Measurements from ENCODE around the gene ZNF202. TPM values are rescaled to one million over a fixed set of nuclear protein-coding genes. Genes with fewer than 3 reads are reported as not detected.

Gene ZNF202
- total and polyA plus RNA-seq, 2 of the 13 experiments (the other 11 are each of a cell fraction or from before 2014, with no cell fraction given): 7.7 to 7.9 TPM

GRCh38 chr11:123741159-123742030 is at the start of gene ZNF202 (continued):
- TF ChIP-seq POLR2A (IDR thresholded peaks at IDR 0.05; ENCODE audit: insufficient read depth in 1 of 2, low read depth in 2 of 2, low read length in 2 of 2) (peak; percentile 57 to 71; a peak in 3 of 4 replicates), GABPA (IDR thresholded peaks at IDR 0.05; ENCODE audit: low read depth, low read length) (peak; percentile 90), GABPA (CRISPR knock-in tag; IDR thresholded peaks at IDR 0.05; ENCODE audit: low read depth) (peak; percentile 95), POLR2AphosphoS5 (IDR thresholded peaks at IDR 0.05; ENCODE audit: low read depth, low read length) (peak; percentile 66), NCOA2 (CRISPR knock-in tag; IDR thresholded peaks at IDR 0.05) (no peak), ARNTL (CRISPR knock-in tag; IDR thresholded peaks at IDR 0.05) (peak; percentile 55; the same call in 1 of the 2 replicates), SMARCC2 (IDR thresholded peaks at IDR 0.05) (no peak), ZNF124 (CRISPR knock-in tag; IDR thresholded peaks at IDR 0.05) (0 out of 2 replicates have a peak, but pooled peaks have one; percentile 37), NFKB2 (CRISPR knock-in tag; IDR thresholded peaks at IDR 0.05; ENCODE audit: borderline replicate concordance) (peak; percentile 55; the same call in 1 of the 2 replicates), SPEN (CRISPR knock-in tag; IDR thresholded peaks at IDR 0.05; ENCODE audit: low read depth) (peak; percentile 94; the same call in 1 of the 2 replicates), ARHGAP35 (CRISPR knock-in tag; IDR thresholded peaks at IDR 0.05; ENCODE audit: borderline replicate concordance) (peak; percentile 80; the same call in 1 of the 2 replicates), SP4 (CRISPR knock-in tag; IDR thresholded peaks at IDR 0.05) (peak; percentile 64; the same call in 1 of the 2 replicates), HBP1 (CRISPR knock-in tag; IDR thresholded peaks at IDR 0.05; ENCODE audit: low read depth) (0 out of 2 replicates have a peak, but pooled peaks have one; percentile 21), KDM5B (CRISPR knock-in tag; IDR thresholded peaks at IDR 0.05; ENCODE audit: borderline replicate concordance) (peak; percentile 83), ZNF350 (CRISPR knock-in tag; IDR thresholded peaks at IDR 0.05; ENCODE audit: borderline replicate concordance, low read depth) (peak; percentile 75; the same call in 1 of the 2 replicates), HES4 (CRISPR knock-in tag; IDR thresholded peaks at IDR 0.05; ENCODE audit: borderline replicate concordance) (peak; percentile 41; the same call in 1 of the 2 replicates), IKZF4 (CRISPR knock-in tag; IDR thresholded peaks at IDR 0.05; ENCODE audit: borderline replicate concordance, low read depth, not compliant biosample characterization) (peak; percentile 33), ZNF281 (CRISPR knock-in tag; IDR thresholded peaks at IDR 0.05; ENCODE audit: borderline replicate concordance) (peak; percentile 48; the same call in 1 of the 2 replicates), ZNF503 (CRISPR knock-in tag; IDR thresholded peaks at IDR 0.05) (peak; percentile 33; the same call in 1 of the 2 replicates), KMT2A (CRISPR knock-in tag; IDR thresholded peaks at IDR 0.05) (peak; percentile 74; the same call in 1 of the 2 replicates), MEIS2 (CRISPR knock-in tag; IDR thresholded peaks at IDR 0.05) (no peak), DRAP1 (CRISPR knock-in tag; IDR thresholded peaks at IDR 0.05) (peak; percentile 45; the same call in 1 of the 2 replicates), SNAPC5 (CRISPR knock-in tag; IDR thresholded peaks at IDR 0.05; ENCODE audit: borderline replicate concordance) (no peak)
